ENCODE data around the gene LRMDA.

Gene LRMDA

GRCh38 chr10:75582102-75582501 is 150.7 kb downstream of the LRMDA start:
- Histone ChIP-seq H3K79me1 (ENCODE audit: low read length) (no peaks in the 10 kb centered on the region), H2AK5ac (ENCODE audit: low read length) (no peak overlapping the region), H3K27me3 (ENCODE audit: insufficient read depth, low read length, poor library complexity) (no peaks in the 10 kb centered on the region), H3K4me2 (ENCODE audit: low read length) (no peak overlapping the region), H3K36me3 (ENCODE audit: control insufficient read depth, insufficient read depth, low read length) (no peaks in the 10 kb centered on the region), H3K79me2 (ENCODE audit: control insufficient read depth, insufficient read depth, low read length) (no peaks in the 10 kb centered on the region), H3K18ac (ENCODE audit: low read length) (no peak overlapping the region), H4K5ac (ENCODE audit: low read length) (no peak overlapping the region), H2BK5ac (ENCODE audit: low read length) (no peak overlapping the region), H3K4me1 (ENCODE audit: control insufficient read depth, low read depth, low read length) (no peaks in the 10 kb centered on the region), H3K27ac (ENCODE audit: low read depth, low read length) (no peak overlapping the region), H3K56ac (ENCODE audit: low read length) (no peak overlapping the region), H4K8ac (ENCODE audit: low read depth, low read length) (no peak overlapping the region), H3K4ac (ENCODE audit: low read depth, low read length) (no peak overlapping the region), H3K23ac (ENCODE audit: low read length) (no peak overlapping the region), H2BK120ac (ENCODE audit: low read depth, low read length) (no peak overlapping the region), H3K4me3 (ENCODE audit: low read length) (no peak overlapping the region), H3K9ac (ENCODE audit: low read length) (no peak overlapping the region), H2BK15ac (replicated peaks; ENCODE audit: low read depth) (no peak overlapping the region)
- WGBS (ENCODE audit: extremely low coverage, insufficient coverage, low lambda C conversion rate): no CpG with 5 or more reads among the region's 1 CpG
- DNase-seq: no peak

- Histone ChIP-seq H3K79me1 (ENCODE audit: low read length) (no peaks in the 10 kb centered on the region), H3K27me3 (ENCODE audit: insufficient read depth, low read length, poor library complexity) (no peaks in the 10 kb centered on the region), H4K8ac (ENCODE audit: low read depth, low read length) (no peak overlapping the region), H2BK5ac (ENCODE audit: low read length) (no peak overlapping the region), H3K4me3 (ENCODE audit: low read length) (no peak overlapping the region), H2AK5ac (ENCODE audit: low read length) (no peak overlapping the region), H3K36me3 (ENCODE audit: control insufficient read depth, insufficient read depth, low read length) (no peaks in the 10 kb centered on the region), H2BK15ac (replicated peaks; ENCODE audit: low read depth) (no peak overlapping the region), H3K9ac (ENCODE audit: low read length) (no peak overlapping the region), H3K18ac (ENCODE audit: low read length) (no peak overlapping the region), H3K27ac (ENCODE audit: low read depth, low read length) (no peak overlapping the region), H3K23ac (ENCODE audit: low read length) (no peak overlapping the region), H3K56ac (ENCODE audit: low read length) (no peak overlapping the region), H3K4me1 (ENCODE audit: control insufficient read depth, low read depth, low read length) (no peaks in the 10 kb centered on the region), H3K4ac (ENCODE audit: low read depth, low read length) (no peak overlapping the region), H3K79me2 (ENCODE audit: control insufficient read depth, insufficient read depth, low read length) (no peaks in the 10 kb centered on the region), H3K4me2 (ENCODE audit: low read length) (no peak overlapping the region), H4K5ac (ENCODE audit: low read length) (no peak overlapping the region), H2BK120ac (ENCODE audit: low read depth, low read length) (no peak overlapping the region)
- DNase-seq: no peak
- WGBS (ENCODE audit: extremely low coverage, insufficient coverage, low lambda C conversion rate): no CpG with 5 or more reads among the region's 1 CpG
These were observed 153.9 kb downstream of the LRMDA start for GRCh38 chr10:75585294-75585693.

- no peak overlapping the region for H2BK15ac ChIP-seq (replicated peaks; ENCODE audit: low read depth)
- no peaks in the 10 kb centered on the region for H3K27me3 ChIP-seq (ENCODE audit: insufficient read depth, low read length, poor library complexity)
- no peak overlapping the region for H4K5ac ChIP-seq (ENCODE audit: low read length)
- H3K23ac ChIP-seq (ENCODE audit: low read length): no peak overlapping the region
- H3K79me2 ChIP-seq (ENCODE audit: control insufficient read depth, insufficient read depth, low read length): no peaks in the 10 kb centered on the region
- H2AK5ac ChIP-seq (ENCODE audit: low read length): no peak overlapping the region
- no peak overlapping the region for H4K8ac ChIP-seq (ENCODE audit: low read depth, low read length)
- no peak overlapping the region for H3K9ac ChIP-seq (ENCODE audit: low read length)
- H3K4me1 ChIP-seq (ENCODE audit: control insufficient read depth, low read depth, low read length): no peaks in the 10 kb centered on the region
- H2BK5ac ChIP-seq (ENCODE audit: low read length): no peak overlapping the region
- no peak overlapping the region for H3K4ac ChIP-seq (ENCODE audit: low read depth, low read length)
- DNase-seq: no peak
- no peaks in the 10 kb centered on the region for H3K79me1 ChIP-seq (ENCODE audit: low read length)
- no peak overlapping the region for H2BK120ac ChIP-seq (ENCODE audit: low read depth, low read length)
- no peak overlapping the region for H3K18ac ChIP-seq (ENCODE audit: low read length)
- no peak overlapping the region for H3K56ac ChIP-seq (ENCODE audit: low read length)
- WGBS (ENCODE audit: extremely low coverage, insufficient coverage, low lambda C conversion rate): no CpG with 5 or more reads among the region's 1 CpG
- no peak overlapping the region for H3K4me3 ChIP-seq (ENCODE audit: low read length)
- no peak overlapping the region for H3K27ac ChIP-seq (ENCODE audit: low read depth, low read length)
- no peak overlapping the region for H3K4me2 ChIP-seq (ENCODE audit: low read length)
- H3K36me3 ChIP-seq (ENCODE audit: control insufficient read depth, insufficient read depth, low read length): no peaks in the 10 kb centered on the region
These were observed 155.4 kb downstream of the LRMDA start for GRCh38 chr10:75586814-75587213.

DNA sequence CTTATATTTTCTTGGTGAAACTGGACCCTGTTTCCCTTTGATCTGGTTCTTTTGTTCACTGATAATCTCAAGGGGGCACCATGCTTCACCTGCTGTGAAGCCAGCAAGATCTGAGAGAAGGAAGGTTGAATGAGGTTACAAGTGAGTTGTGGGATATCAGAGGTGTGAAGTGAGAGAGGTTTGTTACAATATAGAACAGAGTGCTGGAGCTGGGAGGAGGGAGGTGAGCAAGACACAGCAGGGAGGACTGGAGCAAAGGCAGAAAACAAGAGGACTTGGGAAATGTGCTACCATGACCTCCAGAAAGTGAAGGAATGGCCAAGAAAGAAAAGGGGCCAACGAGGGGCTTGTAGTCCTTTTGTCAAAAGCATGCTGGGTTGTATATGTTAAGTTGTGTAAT is 156.6 kb downstream of the LRMDA start:
- H2BK120ac ChIP-seq (ENCODE audit: low read depth, low read length): no peak overlapping the region
- H4K5ac ChIP-seq (ENCODE audit: low read length): no peak overlapping the region

GRCh38 chr10:75589895-75590654 is 158.7 kb downstream of the LRMDA start:
- no peaks in the 10 kb centered on the region for H3K79me1 ChIP-seq (ENCODE audit: low read length)
- H3K4ac ChIP-seq (ENCODE audit: low read depth, low read length): no peak overlapping the region
- no peak overlapping the region for H3K18ac ChIP-seq (ENCODE audit: low read length)
- no peak overlapping the region for H4K8ac ChIP-seq (ENCODE audit: low read depth, low read length)
- H4K5ac ChIP-seq (ENCODE audit: low read length): no peak overlapping the region
- no peak overlapping the region for H3K27ac ChIP-seq (ENCODE audit: low read depth, low read length)
- WGBS (ENCODE audit: extremely low coverage, insufficient coverage, low lambda C conversion rate): no CpG with 5 or more reads among the region's 3 CpGs
- H3K9ac ChIP-seq (ENCODE audit: low read length): no peak overlapping the region
- no peaks in the 10 kb centered on the region for H3K36me3 ChIP-seq (ENCODE audit: control insufficient read depth, insufficient read depth, low read length)
- no peak overlapping the region for H2BK120ac ChIP-seq (ENCODE audit: low read depth, low read length)
- H2BK15ac ChIP-seq (replicated peaks; ENCODE audit: low read depth): no peak overlapping the region
- H3K23ac ChIP-seq (ENCODE audit: low read length): no peak overlapping the region
- no peak overlapping the region for H2BK5ac ChIP-seq (ENCODE audit: low read length)
- H3K27me3 ChIP-seq (ENCODE audit: insufficient read depth, low read length, poor library complexity): no peaks in the 10 kb centered on the region
- no peaks in the 10 kb centered on the region for H3K4me1 ChIP-seq (ENCODE audit: control insufficient read depth, low read depth, low read length)
- H3K56ac ChIP-seq (ENCODE audit: low read length): no peak overlapping the region
- H2AK5ac ChIP-seq (ENCODE audit: low read length): no peak overlapping the region
- H3K4me3 ChIP-seq (ENCODE audit: low read length): no peak overlapping the region
- DNase-seq: no peak
- H3K4me2 ChIP-seq (ENCODE audit: low read length): no peak overlapping the region
- H3K79me2 ChIP-seq (ENCODE audit: control insufficient read depth, insufficient read depth, low read length): no peaks in the 10 kb centered on the region

More for the DNA sequence above, 156.6 kb downstream of the LRMDA start:
- Histone ChIP-seq H2BK15ac (replicated peaks; ENCODE audit: low read depth) (no peak overlapping the region), H3K27ac (ENCODE audit: low read depth, low read length) (no peak overlapping the region), H4K8ac (ENCODE audit: low read depth, low read length) (no peak overlapping the region), H3K36me3 (ENCODE audit: control insufficient read depth, insufficient read depth, low read length) (no peaks in the 10 kb centered on the region), H3K4ac (ENCODE audit: low read depth, low read length) (no peak overlapping the region), H3K4me3 (ENCODE audit: low read length) (no peak overlapping the region), H3K4me1 (ENCODE audit: control insufficient read depth, low read depth, low read length) (no peaks in the 10 kb centered on the region), H3K79me2 (ENCODE audit: control insufficient read depth, insufficient read depth, low read length) (no peaks in the 10 kb centered on the region), H2BK5ac (ENCODE audit: low read length) (no peak overlapping the region), H3K27me3 (ENCODE audit: insufficient read depth, low read length, poor library complexity) (no peaks in the 10 kb centered on the region), H3K23ac (ENCODE audit: low read length) (no peak overlapping the region), H3K79me1 (ENCODE audit: low read length) (no peaks in the 10 kb centered on the region), H3K18ac (ENCODE audit: low read length) (no peak overlapping the region), H3K9ac (ENCODE audit: low read length) (no peak overlapping the region), H3K56ac (ENCODE audit: low read length) (no peak overlapping the region), H3K4me2 (ENCODE audit: low read length) (no peak overlapping the region), H2AK5ac (ENCODE audit: low read length) (no peak overlapping the region)
- no peak for DNase-seq
- WGBS (ENCODE audit: extremely low coverage, insufficient coverage, low lambda C conversion rate): no CpG with 5 or more reads among the region's 1 CpG
